ENCODE measurements around the gene PRSS16.
"Not testable (repeated sequence)": the region's sequence is repeated elsewhere in the genome, so short reads cannot be mapped to it uniquely, and the experiment has no call there.

PRSS16 gene

DNA sequence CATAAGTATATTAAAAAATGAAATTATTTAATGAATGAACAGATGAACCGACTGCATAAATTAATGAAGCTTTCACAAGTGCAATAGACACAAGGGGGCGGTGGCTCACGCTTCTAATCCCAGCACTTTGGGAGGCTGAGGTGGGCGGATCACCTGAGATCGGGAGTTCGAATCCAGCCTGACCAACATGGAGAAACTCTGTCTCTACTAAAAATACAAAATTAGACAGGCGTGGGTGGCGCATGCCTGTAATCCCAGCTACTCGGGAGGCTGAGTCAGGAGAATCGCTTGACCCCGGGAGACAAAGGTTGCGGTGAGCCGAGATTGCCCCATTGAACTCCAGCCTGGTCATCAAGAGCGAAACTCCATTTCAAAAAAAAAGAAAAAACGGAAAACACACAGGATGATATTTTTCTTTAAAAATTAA lies 34.4 kb upstream of the PRSS16 start:
- TF ChIP-seq, protein P1, sequence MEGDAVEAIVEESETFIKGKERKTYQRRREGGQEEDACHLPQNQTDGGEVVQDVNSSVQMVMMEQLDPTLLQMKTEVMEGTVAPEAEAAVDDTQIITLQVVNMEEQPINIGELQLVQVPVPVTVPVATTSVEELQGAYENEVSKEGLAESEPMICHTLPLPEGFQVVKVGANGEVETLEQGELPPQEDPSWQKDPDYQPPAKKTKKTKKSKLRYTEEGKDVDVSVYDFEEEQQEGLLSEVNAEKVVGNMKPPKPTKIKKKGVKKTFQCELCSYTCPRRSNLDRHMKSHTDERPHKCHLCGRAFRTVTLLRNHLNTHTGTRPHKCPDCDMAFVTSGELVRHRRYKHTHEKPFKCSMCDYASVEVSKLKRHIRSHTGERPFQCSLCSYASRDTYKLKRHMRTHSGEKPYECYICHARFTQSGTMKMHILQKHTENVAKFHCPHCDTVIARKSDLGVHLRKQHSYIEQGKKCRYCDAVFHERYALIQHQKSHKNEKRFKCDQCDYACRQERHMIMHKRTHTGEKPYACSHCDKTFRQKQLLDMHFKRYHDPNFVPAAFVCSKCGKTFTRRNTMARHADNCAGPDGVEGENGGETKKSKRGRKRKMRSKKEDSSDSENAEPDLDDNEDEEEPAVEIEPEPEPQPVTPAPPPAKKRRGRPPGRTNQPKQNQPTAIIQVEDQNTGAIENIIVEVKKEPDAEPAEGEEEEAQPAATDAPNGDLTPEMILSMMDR (IDR thresholded peaks at IDR 0.05), result peak; percentile 63
- H3K27ac ChIP-seq, result peak overlapping the region; percentile 64

DNA sequence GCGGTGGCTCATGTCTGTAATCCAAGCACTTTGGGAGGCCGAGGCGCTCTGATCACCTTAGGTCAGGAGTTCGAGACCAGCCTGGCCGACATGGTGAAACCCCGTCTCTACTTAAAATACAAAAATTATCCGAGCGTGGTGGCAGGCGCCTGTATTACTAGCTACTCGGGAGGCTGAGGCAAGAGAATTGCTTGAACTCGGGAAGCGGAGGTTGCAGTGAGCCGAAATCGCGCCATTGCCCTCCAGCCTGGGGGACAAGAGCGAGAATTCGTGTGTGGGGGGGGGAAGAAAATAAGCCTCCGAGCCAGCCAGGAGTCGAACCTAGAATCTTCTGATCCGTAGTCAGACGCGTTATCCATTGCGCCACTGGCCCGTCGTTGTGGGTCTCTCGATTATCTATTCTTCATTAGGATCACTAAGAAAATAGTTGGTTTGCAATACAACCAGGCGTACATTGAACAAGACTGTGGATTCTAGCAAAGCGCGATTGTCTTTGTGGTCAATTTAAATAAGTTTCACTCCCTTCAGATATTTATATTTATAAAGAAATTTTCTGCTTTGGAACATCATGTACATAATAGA lies 33.9 kb upstream of the PRSS16 start:
- H3K27ac ChIP-seq, result peak overlapping the region; percentile 64
- no peak for TF ChIP-seq ZFX (IDR thresholded peaks at IDR 0.05; ENCODE audit: borderline replicate concordance)
- TF ChIP-seq, protein P1 (IDR thresholded peaks at IDR 0.05), result no peak

DNA sequence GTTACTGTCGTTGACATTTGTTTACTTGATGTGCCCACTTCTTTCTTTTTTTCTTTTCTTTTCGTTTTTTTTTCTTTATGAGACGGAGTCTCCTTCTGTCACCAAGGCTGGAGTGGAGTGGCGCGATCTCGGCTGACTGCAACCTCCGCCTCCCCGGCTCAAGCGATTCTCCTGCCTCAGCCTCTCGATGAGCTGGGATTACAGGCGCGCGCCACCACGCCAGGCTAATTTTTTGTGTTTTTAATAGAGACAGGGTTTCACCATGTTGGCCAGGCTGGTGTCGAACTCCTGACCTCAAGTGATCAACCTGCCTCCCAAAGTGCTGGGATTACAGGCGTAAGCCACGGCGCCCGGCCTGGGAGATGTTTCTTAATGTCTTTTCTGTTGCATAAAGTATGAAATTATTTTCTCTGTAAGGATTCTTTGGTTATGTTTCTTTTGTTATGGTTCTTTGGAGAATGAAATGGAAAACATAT lies 33.3 kb upstream of the PRSS16 start:
- peak overlapping the region; percentile 64 for H3K27ac ChIP-seq
- TF ChIP-seq ZFX (IDR thresholded peaks at IDR 0.05; ENCODE audit: borderline replicate concordance), result no peak
- TF ChIP-seq, protein P1 (IDR thresholded peaks at IDR 0.05), result no peak

DNA sequence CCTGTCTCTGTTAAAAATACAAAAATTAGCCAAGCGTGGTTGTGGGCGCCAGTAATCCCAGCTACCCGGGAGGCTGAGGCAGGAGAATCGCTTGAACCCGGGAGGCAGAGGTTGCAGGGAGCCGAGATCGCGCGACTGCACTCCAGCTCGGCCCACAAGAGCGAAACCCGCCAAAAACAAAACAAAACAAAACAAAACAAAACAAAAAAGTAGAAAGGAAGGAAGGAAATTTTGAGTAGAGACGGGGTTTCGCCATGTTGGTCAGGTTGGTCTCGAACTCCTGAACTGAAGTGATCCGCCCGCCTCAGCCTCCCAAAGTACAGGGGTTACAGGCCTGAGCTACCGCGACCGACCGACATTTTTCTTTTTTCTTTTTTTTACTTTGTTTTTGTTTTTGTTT lies 30.6 kb upstream of the PRSS16 start:
- H3K27ac ChIP-seq, result no peak overlapping the region
- TF ChIP-seq, protein P1 (IDR thresholded peaks at IDR 0.05), result no peak
- TF ChIP-seq ZFX (IDR thresholded peaks at IDR 0.05; ENCODE audit: borderline replicate concordance), result no peak

DNA sequence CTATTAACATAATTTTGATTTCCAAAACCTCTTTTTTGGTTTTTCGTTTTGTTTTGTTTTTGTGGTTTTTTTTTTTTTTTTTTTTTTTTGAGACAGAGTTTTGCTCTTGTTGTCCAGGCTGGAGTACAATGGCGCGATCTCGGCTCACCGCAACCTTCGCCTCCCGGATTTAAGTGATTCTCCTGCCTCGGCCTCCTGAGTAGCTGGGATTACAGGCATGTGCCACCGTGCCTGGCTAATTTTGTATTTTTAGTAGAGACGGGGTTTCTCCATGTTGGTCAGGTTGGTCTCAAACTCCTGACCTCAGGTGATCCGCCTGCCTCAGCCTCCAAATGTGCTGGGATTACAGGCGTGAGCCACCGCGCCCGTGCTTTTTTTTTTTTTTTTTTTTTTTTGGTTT lies 24.5 kb upstream of the PRSS16 start:
- not testable (repeated sequence) for H3K27ac ChIP-seq

DNA sequence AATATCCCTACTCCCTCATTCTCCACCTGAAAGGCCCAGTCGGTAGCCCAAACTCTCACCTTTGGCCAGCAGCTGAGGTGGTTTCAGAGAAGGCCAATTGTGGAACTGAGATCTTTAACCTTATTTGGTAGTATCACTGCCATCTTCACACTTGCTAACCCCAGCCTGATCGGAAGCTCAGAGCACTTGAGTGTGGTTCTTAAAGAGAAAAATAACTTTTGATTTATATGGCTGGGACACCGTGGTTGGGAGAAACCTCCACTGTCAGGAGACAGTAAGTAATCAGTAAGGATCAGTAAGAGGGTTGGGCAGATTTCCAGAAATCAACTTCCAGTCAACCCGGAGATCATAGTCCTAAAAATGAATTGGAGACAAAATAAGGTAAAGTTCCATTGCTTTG lies 22.8 kb upstream of the PRSS16 start:
- no peak overlapping the region for H3K27ac ChIP-seq
- TF ChIP-seq, protein P1 (IDR thresholded peaks at IDR 0.05), result no peak
- TF ChIP-seq ZFX (IDR thresholded peaks at IDR 0.05; ENCODE audit: borderline replicate concordance), result no peak

DNA sequence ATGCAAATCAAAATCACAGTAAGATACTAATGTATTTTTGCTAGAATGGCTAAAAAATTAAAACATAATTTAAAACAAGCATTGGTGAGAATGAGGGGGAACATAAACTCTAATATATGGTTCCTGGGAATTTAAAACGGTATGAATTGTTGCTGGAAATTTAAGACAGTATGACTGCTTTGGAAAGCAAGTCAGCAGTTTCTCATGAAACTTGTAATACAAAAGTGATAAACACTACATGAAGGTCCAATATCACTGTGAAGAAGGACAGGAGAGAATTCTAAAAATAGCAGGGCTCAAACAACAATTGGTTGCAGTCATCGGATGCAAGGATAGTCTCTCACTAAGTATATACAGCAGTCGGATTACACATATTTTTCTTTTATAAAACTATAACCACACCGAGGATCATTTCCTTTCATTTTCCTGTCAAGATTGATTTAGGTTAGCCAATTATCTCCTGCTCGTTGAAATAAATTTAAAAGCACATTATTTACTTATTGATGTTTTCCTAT lies 18.5 kb upstream of the PRSS16 start:
- H3K27ac ChIP-seq, result peak overlapping the region; percentile 75
- TF ChIP-seq, protein P1 (IDR thresholded peaks at IDR 0.05), result no peak
- no peak for TF ChIP-seq ZFX (IDR thresholded peaks at IDR 0.05; ENCODE audit: borderline replicate concordance)

DNA sequence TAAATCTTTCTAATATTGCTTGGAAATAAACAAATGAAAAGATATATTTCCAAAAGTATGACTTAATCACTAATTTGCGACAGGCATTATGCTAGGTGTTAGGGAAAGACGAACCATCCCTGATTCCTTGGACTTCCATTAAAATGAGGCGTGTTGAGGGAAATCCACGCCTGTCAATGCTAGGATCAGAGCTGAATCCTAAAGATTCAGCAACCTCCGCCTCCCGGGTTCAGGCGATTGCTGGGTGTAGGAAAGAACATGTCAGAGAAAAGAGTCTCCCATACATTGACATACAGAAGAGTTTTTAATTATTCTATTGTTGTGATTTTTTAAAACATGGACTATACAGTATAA lies 16.8 kb upstream of the PRSS16 start:
- peak overlapping the region; percentile 75 for H3K27ac ChIP-seq
- TF ChIP-seq, protein P1 (IDR thresholded peaks at IDR 0.05), result no peak
- TF ChIP-seq ZFX (IDR thresholded peaks at IDR 0.05; ENCODE audit: borderline replicate concordance), result no peak
